ENCODE data around the gene GRIK1.

DNA sequence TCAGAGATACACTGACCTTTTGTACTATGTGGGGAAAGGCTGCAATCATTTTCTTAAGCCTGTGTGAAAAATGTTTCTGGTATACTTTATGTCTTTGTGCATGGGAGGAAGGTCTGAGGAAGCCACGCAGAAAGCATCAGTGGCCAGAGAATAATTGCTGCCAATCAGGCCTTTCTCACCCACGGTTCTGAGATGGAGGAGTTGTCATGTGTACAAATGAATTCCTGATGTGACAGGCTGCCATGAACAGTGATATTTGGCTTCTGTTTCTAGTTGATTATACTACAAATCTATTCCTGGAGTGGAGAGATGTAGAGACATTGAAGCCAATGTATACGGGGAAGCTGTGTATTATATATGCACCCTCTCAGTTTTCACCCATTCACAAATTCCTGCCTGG is 142.6 kb downstream of the GRIK1 start:
- TF ChIP-seq CTCF (IDR thresholded peaks at IDR 0.05) (no peak), POLR2AphosphoS5 (IDR thresholded peaks at IDR 0.05) (no peak), POLR2A (IDR thresholded peaks at IDR 0.05) (no peak)
